ENCODE measurements around the gene PLXDC1.
A peak's percentile ranks its signal among the peaks of the same experiment; 100 is the strongest.

Gene PLXDC1

GRCh38 chr17:39145143-39145542, 6.3 kb downstream of the PLXDC1 start:
- H3K4me3 ChIP-seq (ENCODE audit: low read length in 2 of 2): no peak overlapping the region
- H3K9me3 ChIP-seq (ENCODE audit: control insufficient read depth in 2 of 2, low read length in 2 of 2): no peaks in the 10 kb centered on the region
- no peaks in the 10 kb centered on the region for H3K36me3 ChIP-seq (ENCODE audit: control insufficient read depth in 2 of 2, insufficient read depth in 2 of 2, low read length in 2 of 2)
- no peaks in the 10 kb centered on the region for H3K4me1 ChIP-seq (ENCODE audit: control insufficient read depth in 2 of 2, insufficient read depth in 2 of 2, low read length in 2 of 2)
- H3K9ac ChIP-seq (ENCODE audit: low read depth in 1 of 2, low read length in 2 of 2): no peak overlapping the region
- H3K27me3 ChIP-seq (ENCODE audit: control insufficient read depth in 2 of 2, insufficient read depth in 2 of 2, low read length in 2 of 2): peaks cover under 1 to 9% of the 10 kb centered on the region in 2 donors
- no peak overlapping the region for H3K27ac ChIP-seq (ENCODE audit: low read depth in 2 of 2, low read length in 2 of 2)

- H3K9me3 ChIP-seq (ENCODE audit: control insufficient read depth in 2 of 2, low read length in 2 of 2): no peaks in the 10 kb centered on the region
- H3K9ac ChIP-seq (ENCODE audit: low read depth in 1 of 2, low read length in 2 of 2): no peak overlapping the region
- peaks cover 0 to 7% of the 10 kb centered on the region in 2 donors for H3K27me3 ChIP-seq (ENCODE audit: control insufficient read depth in 2 of 2, insufficient read depth in 2 of 2, low read length in 2 of 2)
- peak overlapping the region in 1 of 2 donors; percentile 54 for H3K27ac ChIP-seq (ENCODE audit: low read depth in 2 of 2, low read length in 2 of 2)
- no peak overlapping the region for H3K4me3 ChIP-seq (ENCODE audit: low read length in 2 of 2)
- H3K36me3 ChIP-seq (ENCODE audit: control insufficient read depth in 2 of 2, insufficient read depth in 2 of 2, low read length in 2 of 2): no peaks in the 10 kb centered on the region
- H3K4me1 ChIP-seq (ENCODE audit: control insufficient read depth in 2 of 2, insufficient read depth in 2 of 2, low read length in 2 of 2): no peaks in the 10 kb centered on the region
These were observed 7.0 kb downstream of the PLXDC1 start for GRCh38 chr17:39144416-39144840.

- H3K9me3 ChIP-seq (ENCODE audit: control insufficient read depth in 2 of 2, low read length in 2 of 2): no peaks in the 10 kb centered on the region
- H3K27me3 ChIP-seq (ENCODE audit: control insufficient read depth in 2 of 2, insufficient read depth in 2 of 2, low read length in 2 of 2): no peaks in the 10 kb centered on the region
- no peak overlapping the region for H3K9ac ChIP-seq (ENCODE audit: low read depth in 1 of 2, low read length in 2 of 2)
- no peak overlapping the region for H3K4me3 ChIP-seq (ENCODE audit: low read length in 2 of 2)
- H3K27ac ChIP-seq (ENCODE audit: low read depth in 2 of 2, low read length in 2 of 2): peak overlapping the region in 1 of 2 donors; percentile 54
- H3K4me1 ChIP-seq (ENCODE audit: control insufficient read depth in 2 of 2, insufficient read depth in 2 of 2, low read length in 2 of 2): no peaks in the 10 kb centered on the region
- H3K36me3 ChIP-seq (ENCODE audit: control insufficient read depth in 2 of 2, insufficient read depth in 2 of 2, low read length in 2 of 2): no peaks in the 10 kb centered on the region
These were observed 7.8 kb downstream of the PLXDC1 start for GRCh38 chr17:39143552-39144093.

- H3K27ac ChIP-seq (ENCODE audit: low read depth in 2 of 2, low read length in 2 of 2): no peak overlapping the region
- no peaks in the 10 kb centered on the region for H3K36me3 ChIP-seq (ENCODE audit: control insufficient read depth in 2 of 2, insufficient read depth in 2 of 2, low read length in 2 of 2)
- H3K4me3 ChIP-seq (ENCODE audit: low read length in 2 of 2): no peak overlapping the region
- no peaks in the 10 kb centered on the region for H3K4me1 ChIP-seq (ENCODE audit: control insufficient read depth in 2 of 2, insufficient read depth in 2 of 2, low read length in 2 of 2)
- H3K9me3 ChIP-seq (ENCODE audit: control insufficient read depth in 2 of 2, low read length in 2 of 2): no peaks in the 10 kb centered on the region
- no peak overlapping the region for H3K9ac ChIP-seq (ENCODE audit: low read depth in 1 of 2, low read length in 2 of 2)
- no peaks in the 10 kb centered on the region for H3K27me3 ChIP-seq (ENCODE audit: control insufficient read depth in 2 of 2, insufficient read depth in 2 of 2, low read length in 2 of 2)
These were observed 9.3 kb downstream of the PLXDC1 start for GRCh38 chr17:39141915-39142664.

- H3K27ac ChIP-seq (ENCODE audit: low read depth in 2 of 2, low read length in 2 of 2): no peak overlapping the region
- no peaks in the 10 kb centered on the region for H3K27me3 ChIP-seq (ENCODE audit: control insufficient read depth in 2 of 2, insufficient read depth in 2 of 2, low read length in 2 of 2)
- H3K4me1 ChIP-seq (ENCODE audit: control insufficient read depth in 2 of 2, insufficient read depth in 2 of 2, low read length in 2 of 2): no peaks in the 10 kb centered on the region
- no peak overlapping the region for H3K9ac ChIP-seq (ENCODE audit: low read depth in 1 of 2, low read length in 2 of 2)
- H3K4me3 ChIP-seq (ENCODE audit: low read length in 2 of 2): no peak overlapping the region
- H3K9me3 ChIP-seq (ENCODE audit: control insufficient read depth in 2 of 2, low read length in 2 of 2): no peaks in the 10 kb centered on the region
- H3K36me3 ChIP-seq (ENCODE audit: control insufficient read depth in 2 of 2, insufficient read depth in 2 of 2, low read length in 2 of 2): no peaks in the 10 kb centered on the region
These were observed 10.1 kb downstream of the PLXDC1 start for GRCh38 chr17:39141294-39141693.

- Histone ChIP-seq H3K36me3 (ENCODE audit: control insufficient read depth in 2 of 2, insufficient read depth in 2 of 2, low read length in 2 of 2) (no peaks in the 10 kb centered on the region), H3K9ac (ENCODE audit: low read depth in 1 of 2, low read length in 2 of 2) (no peak overlapping the region), H3K27me3 (ENCODE audit: control insufficient read depth in 2 of 2, insufficient read depth in 2 of 2, low read length in 2 of 2) (no peaks in the 10 kb centered on the region), H3K27ac (ENCODE audit: low read depth in 2 of 2, low read length in 2 of 2) (no peak overlapping the region), H3K9me3 (ENCODE audit: control insufficient read depth in 2 of 2, low read length in 2 of 2) (no peaks in the 10 kb centered on the region), H3K4me3 (ENCODE audit: low read length in 2 of 2) (no peak overlapping the region), H3K4me1 (ENCODE audit: control insufficient read depth in 2 of 2, insufficient read depth in 2 of 2, low read length in 2 of 2) (no peaks in the 10 kb centered on the region)
These were observed 11.9 kb downstream of the PLXDC1 start for GRCh38 chr17:39139561-39139960.

- Histone ChIP-seq H3K4me3 (ENCODE audit: low read length in 2 of 2) (no peak overlapping the region), H3K27ac (ENCODE audit: low read depth in 2 of 2, low read length in 2 of 2) (no peak overlapping the region), H3K4me1 (ENCODE audit: control insufficient read depth in 2 of 2, insufficient read depth in 2 of 2, low read length in 2 of 2) (no peaks in the 10 kb centered on the region), H3K9ac (ENCODE audit: low read depth in 1 of 2, low read length in 2 of 2) (no peak overlapping the region), H3K36me3 (ENCODE audit: control insufficient read depth in 2 of 2, insufficient read depth in 2 of 2, low read length in 2 of 2) (no peaks in the 10 kb centered on the region), H3K27me3 (ENCODE audit: control insufficient read depth in 2 of 2, insufficient read depth in 2 of 2, low read length in 2 of 2) (no peaks in the 10 kb centered on the region), H3K9me3 (ENCODE audit: control insufficient read depth in 2 of 2, low read length in 2 of 2) (no peaks in the 10 kb centered on the region)
These were observed 12.3 kb downstream of the PLXDC1 start for GRCh38 chr17:39139161-39139511.

GRCh38 chr17:39138431-39139160, 12.8 kb downstream of the PLXDC1 start:
- H3K9ac ChIP-seq (ENCODE audit: low read depth in 1 of 2, low read length in 2 of 2): no peak overlapping the region
- H3K36me3 ChIP-seq (ENCODE audit: control insufficient read depth in 2 of 2, insufficient read depth in 2 of 2, low read length in 2 of 2): no peaks in the 10 kb centered on the region
- H3K27me3 ChIP-seq (ENCODE audit: control insufficient read depth in 2 of 2, insufficient read depth in 2 of 2, low read length in 2 of 2): no peaks in the 10 kb centered on the region
- H3K9me3 ChIP-seq (ENCODE audit: control insufficient read depth in 2 of 2, low read length in 2 of 2): no peaks in the 10 kb centered on the region
- no peak overlapping the region for H3K4me3 ChIP-seq (ENCODE audit: low read length in 2 of 2)
- H3K27ac ChIP-seq (ENCODE audit: low read depth in 2 of 2, low read length in 2 of 2): no peak overlapping the region
- no peaks in the 10 kb centered on the region for H3K4me1 ChIP-seq (ENCODE audit: control insufficient read depth in 2 of 2, insufficient read depth in 2 of 2, low read length in 2 of 2)

- Histone ChIP-seq H3K36me3 (ENCODE audit: control insufficient read depth in 2 of 2, insufficient read depth in 2 of 2, low read length in 2 of 2) (no peaks in the 10 kb centered on the region), H3K4me3 (ENCODE audit: low read length in 2 of 2) (no peak overlapping the region), H3K9ac (ENCODE audit: low read depth in 1 of 2, low read length in 2 of 2) (no peak overlapping the region), H3K9me3 (ENCODE audit: control insufficient read depth in 2 of 2, low read length in 2 of 2) (no peaks in the 10 kb centered on the region), H3K27ac (ENCODE audit: low read depth in 2 of 2, low read length in 2 of 2) (no peak overlapping the region), H3K4me1 (ENCODE audit: control insufficient read depth in 2 of 2, insufficient read depth in 2 of 2, low read length in 2 of 2) (no peaks in the 10 kb centered on the region), H3K27me3 (ENCODE audit: control insufficient read depth in 2 of 2, insufficient read depth in 2 of 2, low read length in 2 of 2) (no peaks in the 10 kb centered on the region)
These were observed 16.6 kb downstream of the PLXDC1 start for GRCh38 chr17:39134878-39135277.

- H3K4me3 ChIP-seq (ENCODE audit: low read length in 2 of 2): no peak overlapping the region
- H3K27me3 ChIP-seq (ENCODE audit: control insufficient read depth in 2 of 2, insufficient read depth in 2 of 2, low read length in 2 of 2): no peaks in the 10 kb centered on the region
- no peak overlapping the region for H3K27ac ChIP-seq (ENCODE audit: low read depth in 2 of 2, low read length in 2 of 2)
- no peaks in the 10 kb centered on the region for H3K36me3 ChIP-seq (ENCODE audit: control insufficient read depth in 2 of 2, insufficient read depth in 2 of 2, low read length in 2 of 2)
- H3K9me3 ChIP-seq (ENCODE audit: control insufficient read depth in 2 of 2, low read length in 2 of 2): no peaks in the 10 kb centered on the region
- H3K4me1 ChIP-seq (ENCODE audit: control insufficient read depth in 2 of 2, insufficient read depth in 2 of 2, low read length in 2 of 2): no peaks in the 10 kb centered on the region
- H3K9ac ChIP-seq (ENCODE audit: low read depth in 1 of 2, low read length in 2 of 2): no peak overlapping the region
These were observed 19.2 kb downstream of the PLXDC1 start for GRCh38 chr17:39132192-39132610.

All from mucosa of rectum (tissue), 2 donors.